Colon (tissue), 2 donors: ENCODE results near the gene CHD1L.
"Not testable (repeated sequence)": the region's sequence is repeated elsewhere in the genome, so short reads cannot be mapped to it uniquely, and the experiment has no call there.

ENCODE experiments used
- FAIRE-seq: peaks from 2 replicates; lab custom pipeline; 2012; peaks lifted over from hg19 to GRCh38; lab: Jason Lieb, UNC
- donor health status: control.
- donor health status: control.

CHD1L gene

DNA sequence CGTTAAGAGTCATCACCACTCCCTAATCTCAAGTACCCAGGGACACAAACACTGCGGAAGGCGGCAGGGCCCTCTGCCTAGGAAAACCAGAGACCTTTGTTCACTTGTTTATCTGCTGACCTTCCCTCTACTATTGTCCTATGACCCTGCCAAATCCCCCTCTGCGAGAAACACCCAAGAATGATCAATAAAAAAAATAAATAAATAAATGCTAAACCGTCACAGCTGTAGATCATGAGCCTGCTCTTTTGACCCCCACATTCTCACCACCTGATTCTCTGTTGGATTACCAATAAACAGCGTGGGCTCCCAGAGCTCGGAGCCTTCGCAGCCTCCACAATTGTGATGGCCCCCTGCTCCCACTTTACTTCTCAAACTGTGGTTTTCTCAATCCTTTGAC is 8.6 kb upstream of the CHD1L start:
- FAIRE-seq: not testable (repeated sequence)

DNA sequence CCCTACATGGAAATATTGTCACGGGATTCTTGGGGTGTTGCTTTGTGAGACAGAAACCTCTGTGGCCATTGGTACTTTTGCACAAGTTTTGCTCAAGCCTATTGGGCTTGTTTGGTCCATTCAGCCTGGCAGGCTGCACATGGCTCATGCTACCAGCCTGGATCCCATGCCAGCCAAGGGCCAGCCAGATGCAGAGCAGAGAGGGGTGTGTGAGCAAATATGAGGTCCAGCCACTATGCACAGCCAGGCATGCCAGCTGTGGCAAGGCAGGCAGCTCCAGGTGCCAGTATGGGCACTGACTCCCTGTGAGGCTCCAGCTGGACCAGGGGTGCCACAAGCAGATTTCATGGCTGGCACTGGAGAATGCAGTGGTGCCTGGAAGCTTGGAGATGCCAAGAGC is 6.7 kb upstream of the CHD1L start:
- no peak for FAIRE-seq

DNA sequence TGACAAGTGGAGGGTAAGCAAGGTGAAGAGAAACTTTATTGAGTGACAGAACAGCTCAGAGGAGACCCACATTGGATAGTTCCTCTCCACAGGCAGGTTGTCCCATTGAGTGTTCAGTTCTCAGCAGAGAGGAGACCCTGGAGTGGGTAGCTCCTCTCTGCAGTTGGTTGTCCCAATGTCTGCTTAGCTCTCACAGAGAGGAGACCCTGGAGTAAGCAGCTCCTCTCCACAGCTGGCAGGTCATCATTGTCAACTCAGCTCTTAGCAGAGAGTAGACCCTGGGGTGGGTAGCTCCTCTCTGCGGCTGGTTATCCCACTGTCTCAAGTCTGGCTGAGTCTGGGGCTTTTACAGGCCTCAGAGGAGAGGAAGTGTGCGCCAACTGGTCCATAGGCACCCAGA is 6.0 kb upstream of the CHD1L start:
- no peak for FAIRE-seq

DNA sequence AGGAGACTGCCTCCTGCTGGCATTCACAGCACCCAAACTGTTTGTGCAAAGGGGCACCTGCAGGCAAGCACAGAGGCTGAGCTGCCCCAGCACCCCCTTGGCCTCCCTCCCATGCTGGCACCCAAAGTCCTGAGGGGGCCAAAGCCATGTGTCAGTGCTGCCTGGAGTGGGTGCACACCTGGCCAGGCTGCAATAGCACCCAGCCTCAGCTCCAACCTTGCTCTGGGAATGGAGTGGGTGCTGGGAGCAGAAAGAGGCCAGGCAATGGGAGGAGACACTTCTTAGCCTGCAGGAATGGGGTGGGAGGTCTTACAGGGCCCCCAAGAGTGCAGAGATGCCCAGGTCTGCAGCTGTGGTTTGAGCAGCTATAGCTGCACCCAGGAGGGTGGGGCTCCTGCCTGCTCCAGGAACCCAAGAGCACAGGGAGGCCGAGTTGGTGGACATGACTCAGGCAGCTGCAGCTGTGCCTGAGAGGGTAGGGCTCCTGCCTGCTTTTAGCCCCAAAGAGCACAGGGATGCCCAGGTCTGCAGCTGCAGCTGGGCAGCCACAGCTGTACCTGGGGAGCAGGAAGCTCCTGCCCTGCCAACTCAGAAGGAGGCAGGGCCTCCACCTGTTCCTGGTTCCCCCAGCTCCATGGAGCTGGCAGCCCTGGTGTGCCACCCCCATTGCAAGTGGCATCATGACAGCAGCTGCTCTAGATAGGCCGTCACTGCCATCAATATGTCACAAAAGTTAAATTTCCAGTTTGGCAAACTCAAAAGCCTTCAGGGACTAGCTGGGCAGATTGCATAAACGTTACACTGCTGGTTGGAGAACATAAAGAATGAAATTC is 5.3 kb upstream of the CHD1L start:
- no peak for FAIRE-seq

DNA sequence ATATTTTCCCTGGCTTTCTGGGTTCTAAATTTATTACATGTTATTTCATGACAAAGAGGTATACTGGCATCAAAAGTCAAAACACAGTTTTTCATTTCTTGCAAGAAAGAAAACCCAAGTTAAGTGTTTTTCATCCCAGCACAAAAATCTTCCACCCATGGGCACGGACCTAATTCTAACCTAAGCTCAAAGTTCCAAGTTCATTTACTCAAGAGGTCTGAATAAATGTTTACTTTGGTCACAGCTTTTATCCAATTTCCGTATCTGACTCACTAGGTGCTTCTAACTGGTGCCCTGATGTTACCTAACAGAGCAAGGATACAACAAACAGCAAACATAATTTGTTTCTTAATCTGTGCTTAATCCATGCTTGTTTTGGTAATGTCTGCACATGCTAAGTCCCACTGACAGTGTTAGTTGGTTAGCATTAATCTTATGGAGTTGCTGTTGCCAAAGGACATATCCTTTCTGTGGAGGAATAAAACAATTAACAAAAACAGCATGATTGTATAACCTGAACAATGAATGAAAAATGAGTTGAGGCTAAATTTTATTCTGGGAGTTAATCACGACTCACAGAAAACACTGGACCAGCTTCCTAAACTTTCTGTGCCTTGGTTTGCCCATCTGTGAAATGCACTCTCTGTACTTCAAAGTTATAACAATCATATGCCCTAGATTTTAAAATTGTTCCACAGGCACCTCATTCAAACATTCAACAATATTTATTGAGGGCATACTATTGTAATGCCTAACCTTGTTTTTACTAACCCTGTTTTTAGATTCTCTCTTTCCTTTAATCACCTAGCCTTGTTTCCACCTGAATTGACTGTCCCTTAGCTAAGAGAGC is 4.2 kb upstream of the CHD1L start:
- FAIRE-seq: no peak

DNA sequence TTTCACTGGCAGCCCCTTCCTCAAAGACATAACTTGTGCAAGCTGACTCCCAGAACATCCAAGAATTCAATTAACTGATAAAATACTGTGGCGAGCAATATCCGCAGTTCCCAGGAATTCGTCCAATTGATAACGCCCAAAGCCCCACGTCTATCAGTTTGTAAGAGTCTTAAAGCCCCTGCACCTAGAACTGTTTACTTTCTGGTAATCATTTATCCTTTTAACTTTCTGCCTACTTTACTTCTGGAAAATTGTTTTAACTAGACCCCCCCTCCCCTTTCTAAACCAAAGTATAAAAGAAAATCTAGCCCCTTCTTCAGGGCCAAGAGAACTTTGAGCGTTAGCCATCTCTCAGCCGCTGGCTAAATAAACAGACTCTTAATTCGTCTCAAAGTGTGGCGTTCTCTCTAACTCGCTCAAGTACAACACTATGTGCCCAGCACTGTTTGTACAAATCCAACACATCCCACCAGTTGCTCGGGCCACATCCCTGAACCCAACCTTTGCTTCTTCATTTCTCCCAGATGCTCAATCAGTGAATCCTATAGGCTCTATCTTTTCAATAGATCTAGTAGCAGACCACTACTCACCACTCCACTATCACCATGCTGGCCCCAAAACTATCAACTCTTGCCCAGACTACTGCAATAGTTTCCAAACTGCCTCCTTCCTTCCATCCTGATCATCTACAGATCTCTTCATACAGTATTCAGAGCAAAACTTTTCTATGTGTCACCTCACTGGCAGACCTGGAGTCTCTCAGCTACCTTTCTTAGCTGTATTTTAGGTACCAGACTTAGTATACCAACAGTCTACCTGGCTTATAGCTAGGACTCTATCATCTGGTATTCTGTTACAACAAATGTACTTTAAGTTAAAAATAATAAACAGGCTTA is 3.3 kb upstream of the CHD1L start:
- FAIRE-seq: no peak

DNA sequence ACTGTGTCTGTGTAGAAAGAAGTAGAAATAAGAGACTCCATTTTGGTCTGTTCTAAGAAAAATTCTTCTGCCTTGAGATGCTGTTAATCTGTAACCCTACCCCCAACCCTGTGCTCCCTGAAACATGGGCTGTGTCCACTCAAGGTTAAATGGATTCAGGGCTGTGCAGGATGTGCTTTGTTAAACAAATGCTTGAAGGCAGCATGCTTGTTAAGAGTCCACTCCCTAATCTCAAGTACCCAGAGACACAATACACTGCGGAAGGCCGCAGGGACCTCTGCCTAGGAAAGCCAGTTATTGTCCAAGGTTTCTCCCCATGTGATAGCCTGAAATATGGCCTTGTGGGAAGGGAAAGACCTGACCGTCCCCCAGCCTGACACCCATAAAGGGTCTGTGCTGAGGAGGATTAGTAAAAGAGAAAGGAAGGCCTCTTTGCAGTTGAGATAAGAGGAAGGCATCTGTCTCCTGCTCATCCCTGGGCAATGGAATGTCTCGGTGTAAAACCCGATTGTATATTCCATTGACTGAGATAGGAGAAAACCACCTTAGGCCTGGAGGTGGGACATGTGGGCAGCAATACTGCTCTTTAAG is 2.3 kb upstream of the CHD1L start:
- FAIRE-seq: not testable (repeated sequence)

DNA sequence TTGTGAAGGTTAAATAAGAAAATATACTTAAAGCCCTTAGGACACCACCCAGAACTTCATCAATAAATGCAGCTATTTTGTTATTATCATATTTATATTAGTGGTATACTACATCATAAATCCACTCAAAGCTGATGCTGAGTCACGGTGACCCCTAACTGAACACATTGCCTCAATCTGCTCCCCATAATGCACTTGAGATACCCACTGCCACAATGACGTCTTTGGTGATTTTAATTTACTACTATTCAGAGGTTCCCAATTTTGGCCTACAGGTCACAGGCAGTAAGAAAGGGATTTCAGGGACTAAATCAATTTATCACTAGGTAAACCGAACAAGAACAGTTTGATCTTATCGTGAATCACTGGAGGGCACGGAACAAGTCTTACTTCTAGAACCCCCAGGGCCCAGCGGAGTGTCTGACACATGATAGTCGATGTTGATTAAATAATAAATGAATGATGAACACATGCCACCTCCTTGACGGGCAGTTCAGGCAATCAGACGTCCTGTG is 493 bp upstream of the CHD1L start:
- no peak for FAIRE-seq

DNA sequence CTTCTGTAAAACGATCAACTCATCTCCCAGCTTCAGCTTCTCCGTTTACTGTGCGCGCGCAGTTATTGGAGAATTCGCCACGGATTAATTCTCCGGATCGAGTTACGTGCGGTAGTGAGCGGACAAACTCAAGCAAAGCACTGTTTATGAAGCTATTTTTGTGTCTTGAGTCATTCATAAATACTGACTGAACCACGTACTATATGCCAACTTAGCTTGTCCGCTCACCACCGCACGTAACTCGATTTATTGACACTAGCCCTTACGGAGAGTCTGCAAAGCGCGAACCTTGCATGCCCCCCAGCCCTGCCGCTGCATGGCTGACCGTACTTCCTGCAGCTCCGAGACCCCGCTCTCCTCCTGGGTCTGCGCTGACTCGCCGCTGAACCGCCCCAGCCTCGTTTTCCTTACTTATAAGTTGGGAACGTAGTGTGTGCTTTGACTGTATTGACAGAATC is 773 bp downstream of the CHD1L start:
- no peak for FAIRE-seq

DNA sequence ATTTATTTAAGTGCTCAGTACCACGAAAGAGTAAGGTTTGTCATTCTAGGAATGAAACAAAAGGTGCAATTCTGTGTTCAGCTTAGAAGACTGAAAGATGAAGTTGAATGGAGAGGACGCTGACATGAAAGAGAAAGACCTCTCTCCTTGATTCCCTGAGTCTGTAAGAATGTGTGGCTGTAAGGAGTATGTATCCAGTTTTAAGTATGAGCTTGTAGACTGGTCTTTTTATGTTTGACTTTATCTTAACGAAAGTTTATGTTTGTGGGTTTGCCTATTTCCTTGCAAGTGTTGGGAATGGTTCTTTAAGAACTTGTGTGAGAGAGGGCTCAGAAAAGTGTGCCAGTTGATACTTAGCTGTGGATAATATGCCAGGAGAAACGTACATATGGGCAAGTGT is 1.4 kb downstream of the CHD1L start:
- FAIRE-seq: no peak

DNA sequence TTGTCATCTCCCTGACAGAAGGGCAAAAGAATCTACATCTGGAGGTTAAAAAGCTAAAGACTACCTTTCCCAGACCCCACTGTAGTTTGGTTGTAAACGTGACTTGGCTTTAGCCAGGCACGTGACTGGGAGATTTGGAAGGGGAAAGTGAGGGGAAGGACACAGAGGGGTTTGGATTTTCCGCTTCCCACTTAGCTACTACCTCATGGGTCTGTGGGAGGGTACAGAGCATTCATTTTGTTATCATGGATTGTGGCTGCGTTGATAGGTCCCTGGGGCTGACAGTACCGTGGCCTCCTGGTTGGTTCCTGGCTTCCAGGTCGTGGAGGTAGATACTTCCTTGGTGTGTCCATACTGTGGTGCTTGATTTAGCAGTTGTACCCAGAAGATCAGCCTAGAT is 2.6 kb downstream of the CHD1L start:
- no peak for FAIRE-seq

DNA sequence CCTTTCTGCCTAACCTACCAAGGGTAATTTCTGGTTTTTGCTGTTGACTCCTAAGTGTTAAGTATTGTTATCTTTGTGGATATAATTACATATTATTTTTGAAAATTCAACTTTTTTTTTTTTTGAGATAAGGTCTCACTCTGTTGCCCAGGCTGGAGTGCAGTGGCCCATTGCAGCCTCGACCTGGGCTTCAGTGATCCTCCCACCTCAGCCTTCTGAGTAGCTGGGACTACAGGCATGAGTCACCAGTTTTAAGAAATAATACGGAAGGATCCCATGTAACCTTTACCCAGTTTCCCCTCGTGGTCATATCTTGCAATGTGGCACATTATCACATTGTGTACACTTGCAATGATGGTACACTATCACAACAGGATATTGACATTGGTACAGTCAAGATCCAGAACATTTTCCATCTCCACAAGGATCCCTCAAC is 3.1 kb downstream of the CHD1L start:
- FAIRE-seq: no peak

DNA sequence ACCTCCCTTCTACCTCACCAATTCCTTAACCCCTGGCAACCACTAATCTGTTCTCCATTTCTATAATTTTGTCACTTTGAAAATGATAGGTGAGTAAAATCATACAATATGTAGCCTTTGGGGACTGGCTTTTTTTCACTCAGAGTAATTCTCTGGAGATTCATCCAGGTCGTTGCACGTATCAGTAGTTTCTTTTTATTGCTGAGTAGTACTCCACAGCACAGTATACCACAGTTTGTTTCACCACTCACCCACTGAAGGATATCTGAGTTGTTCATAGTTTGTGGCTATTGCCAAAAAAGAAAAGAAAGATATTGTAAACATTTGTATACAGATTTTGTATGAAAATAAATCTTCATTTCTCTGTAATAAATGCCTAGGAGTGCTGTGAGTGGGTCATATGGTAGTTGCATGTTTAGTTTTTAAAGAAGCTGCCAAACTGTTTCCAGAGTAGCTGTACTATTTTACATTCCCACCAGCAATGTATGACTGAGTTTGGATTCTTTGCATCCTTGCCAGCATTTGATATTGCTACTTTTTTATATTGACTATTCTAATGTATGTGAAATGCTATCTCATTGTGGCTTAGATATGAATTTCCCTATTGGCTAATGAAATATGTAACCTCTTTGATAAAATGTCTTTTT is 3.7 kb downstream of the CHD1L start:
- no peak for FAIRE-seq

DNA sequence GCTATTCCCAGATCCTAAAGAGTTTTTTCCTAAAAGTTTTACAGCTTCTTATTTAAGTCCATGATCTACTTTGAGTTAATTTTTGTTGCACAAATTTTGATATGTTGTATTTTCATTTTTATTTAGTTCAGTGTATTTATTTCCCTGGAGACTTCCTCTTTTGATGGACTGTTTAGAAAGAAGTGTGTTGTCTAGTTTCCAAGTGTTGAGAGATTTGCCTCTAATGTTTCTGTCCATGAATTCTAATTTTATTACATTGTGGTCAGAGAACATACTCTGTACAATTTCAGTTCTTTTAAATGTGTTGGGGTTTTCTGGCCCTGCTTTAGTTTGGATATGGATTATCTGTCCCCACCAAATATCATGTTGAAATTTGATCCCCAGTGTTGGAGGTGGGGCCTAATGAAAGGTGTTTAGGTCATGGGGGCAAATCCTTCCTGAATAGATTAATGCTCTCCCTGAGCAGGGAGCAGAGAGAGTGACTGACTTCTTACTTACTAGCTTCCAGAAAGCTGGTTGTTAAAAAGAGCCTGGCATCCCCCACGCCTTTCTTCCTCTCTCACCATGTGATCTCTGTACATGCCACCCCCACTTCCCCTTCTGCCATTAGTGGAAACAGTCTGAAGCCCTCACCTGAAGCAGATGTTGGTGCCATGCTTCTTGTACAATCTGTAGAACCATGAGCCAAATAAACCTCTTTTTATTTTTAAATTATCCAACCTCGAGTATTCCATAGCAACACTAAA is 4.6 kb downstream of the CHD1L start:
- no peak for FAIRE-seq

DNA sequence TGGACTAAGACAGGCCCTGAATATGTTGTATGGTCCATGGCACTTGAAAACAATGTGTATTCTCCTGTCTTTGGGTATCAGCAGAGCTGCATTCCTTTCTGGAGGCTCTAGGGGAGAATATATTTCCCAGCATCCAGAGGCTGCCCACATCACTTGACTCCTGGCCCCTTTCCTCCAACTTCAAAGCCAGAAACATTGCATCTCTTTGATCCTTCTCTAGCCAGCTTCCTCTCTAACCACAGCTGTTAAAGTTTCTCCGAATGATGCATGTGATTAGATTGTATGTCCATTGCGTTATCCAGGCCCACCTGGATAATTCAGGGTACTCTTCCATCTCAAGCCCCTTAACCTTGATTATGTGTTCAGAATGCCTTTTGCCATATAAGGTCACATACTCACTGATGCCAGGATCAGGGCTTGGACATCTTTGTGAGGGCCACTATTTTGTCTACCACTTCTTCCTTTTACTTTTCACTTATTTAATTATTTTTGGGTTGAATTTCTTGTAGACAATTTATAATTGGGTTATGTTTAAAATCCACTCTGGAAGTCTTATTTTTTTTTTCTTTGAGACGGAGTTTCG is 5.3 kb downstream of the CHD1L start:
- FAIRE-seq: no peak

DNA sequence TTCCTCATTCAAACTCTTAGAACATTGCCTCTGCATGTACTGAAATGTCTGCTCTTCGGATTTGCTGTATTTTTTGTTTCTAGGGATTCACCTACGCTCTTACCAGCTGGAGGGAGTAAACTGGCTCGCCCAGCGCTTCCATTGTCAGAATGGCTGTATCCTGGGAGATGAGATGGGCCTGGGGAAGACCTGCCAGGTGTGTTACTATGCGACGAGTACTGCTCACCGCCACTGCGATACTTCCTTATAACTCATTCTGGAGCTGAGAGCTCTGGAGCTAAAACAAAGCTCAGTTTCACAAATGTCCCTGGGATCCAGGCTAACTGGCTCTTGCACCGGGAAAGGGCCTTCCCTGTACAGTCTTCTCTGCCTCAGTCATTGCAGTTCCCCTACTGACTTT is 10.1 kb downstream of the CHD1L start:
- no peak for FAIRE-seq

DNA sequence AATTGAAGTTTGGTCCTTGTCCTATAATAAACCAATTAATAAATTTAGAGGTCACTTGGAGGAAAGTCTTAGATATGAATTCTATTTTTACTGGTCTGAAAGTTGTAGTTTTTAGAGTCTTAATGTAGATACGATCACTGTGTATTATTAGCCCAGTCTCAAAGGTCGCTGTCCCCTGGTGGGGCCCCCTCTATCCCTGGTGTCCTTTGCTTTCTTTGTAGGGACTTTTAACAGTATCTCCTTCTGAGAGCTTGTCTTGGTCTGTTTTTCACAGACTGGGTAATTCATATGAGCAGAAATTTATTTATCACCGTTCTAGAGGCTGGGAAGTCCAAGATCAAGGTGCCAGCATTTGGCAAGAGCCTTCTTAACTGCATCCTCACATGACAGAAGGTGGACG is 18.5 kb downstream of the CHD1L start:
- no peak for FAIRE-seq

DNA sequence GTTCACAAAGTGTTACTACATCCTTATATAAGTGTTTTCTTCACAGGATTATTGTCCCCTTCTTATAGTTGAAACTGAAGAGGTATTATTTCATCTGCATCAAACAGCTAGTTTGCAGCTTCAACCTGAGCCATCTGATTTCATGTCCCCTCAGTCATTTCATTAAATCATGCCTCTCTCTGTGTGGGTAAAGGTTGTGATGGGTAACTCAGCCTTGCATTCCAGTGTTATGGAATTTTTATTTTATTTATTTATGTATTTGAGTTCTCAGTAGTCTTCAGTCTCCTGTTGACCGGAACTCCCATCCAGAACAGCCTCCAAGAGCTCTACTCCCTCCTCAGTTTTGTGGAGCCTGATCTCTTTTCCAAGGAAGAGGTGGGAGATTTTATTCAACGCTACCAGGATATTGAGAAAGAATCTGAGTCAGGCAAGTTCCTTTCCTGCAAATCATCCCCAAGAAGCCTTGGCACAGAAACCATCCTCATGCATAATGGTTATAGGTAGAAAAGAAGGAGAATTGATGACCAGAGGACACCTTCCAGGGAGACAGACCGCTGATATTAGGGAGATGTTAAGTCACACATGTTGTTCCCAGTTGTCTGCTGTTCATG is 21.8 kb downstream of the CHD1L start:
- no peak for FAIRE-seq

DNA sequence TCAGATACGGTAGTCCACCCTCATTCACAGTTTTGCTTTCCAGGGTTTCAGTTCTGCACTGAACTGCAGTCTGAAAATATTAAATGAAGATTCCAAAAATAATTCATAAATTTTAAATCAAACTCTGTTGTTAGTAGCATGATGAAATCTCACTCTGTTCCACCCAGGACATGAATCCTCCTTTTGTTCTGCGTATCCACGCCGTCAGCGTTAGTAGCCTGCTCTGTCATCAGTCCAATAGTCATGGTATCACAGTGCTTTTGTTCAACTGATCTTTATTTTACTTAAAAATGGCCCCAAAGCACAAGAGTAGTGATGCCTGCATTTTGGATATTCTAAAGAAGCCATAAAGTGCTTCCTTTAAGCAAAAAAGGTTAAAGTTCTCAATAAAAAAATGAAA is 23.9 kb downstream of the CHD1L start:
- no peak for FAIRE-seq

DNA sequence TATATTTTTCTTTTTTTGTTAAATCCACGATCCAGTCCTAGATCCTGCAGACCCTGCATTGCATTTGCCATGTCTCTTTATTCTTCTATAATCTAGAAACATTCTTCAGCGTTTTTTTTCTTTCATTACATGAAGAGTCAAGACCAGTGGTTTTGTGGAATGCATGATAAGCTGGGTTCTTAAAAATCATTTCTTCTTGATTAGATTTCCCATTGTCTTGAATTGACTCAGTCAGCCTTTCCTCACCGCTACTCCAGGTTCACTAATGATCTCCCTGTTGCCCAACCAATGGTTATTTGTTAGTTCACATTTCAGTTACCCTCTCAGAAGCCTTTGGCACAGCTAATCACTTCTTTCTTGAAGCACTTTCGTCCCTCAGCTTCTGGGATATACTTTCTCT is 25.2 kb downstream of the CHD1L start:
- no peak for FAIRE-seq
